Effector CD8-positive, alpha-beta T cell (primary cell): ENCODE measurements around the gene TMEM132A.
"Not testable (repeated sequence)": the region's sequence is repeated elsewhere in the genome, so short reads cannot be mapped to it uniquely, and the experiment has no call there.

Experiments
- DNase-seq: peaks from one replicate; lab custom pipeline; 2025; lab: John Stamatoyannopoulos, UW

The TMEM132A gene

DNA sequence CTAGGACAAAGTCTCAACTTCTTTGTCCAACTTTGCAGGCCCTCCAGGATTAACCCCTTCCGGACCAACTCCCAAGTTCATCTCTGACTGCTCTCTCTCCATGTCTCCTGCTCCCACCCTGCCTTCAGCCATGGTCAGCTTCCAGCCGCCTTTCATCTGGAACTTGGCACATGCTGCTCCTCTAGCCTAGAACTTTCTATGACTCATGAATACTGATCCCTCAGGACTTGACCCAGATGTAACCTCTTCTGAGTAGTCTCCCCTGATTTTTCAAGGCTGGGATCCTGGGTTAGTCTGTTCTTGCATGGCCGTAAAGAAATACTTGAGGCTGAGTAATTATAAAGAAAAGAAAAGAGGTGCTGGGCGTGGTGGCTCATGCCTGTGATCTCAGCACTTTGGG, 32.9 kb downstream of the TMEM132A start:
- DNase-seq = no peak

GRCh38 chr11:60959431-60959830, 35.2 kb downstream of the TMEM132A start:
- no peak for DNase-seq

- DNase-seq = no peak
Observed at GRCh38 chr11:60960405-60960804, 36.1 kb downstream of the TMEM132A start.

- DNase-seq = no peak
Observed at GRCh38 chr11:60964801-60965200, 40.5 kb downstream of the TMEM132A start.

DNA sequence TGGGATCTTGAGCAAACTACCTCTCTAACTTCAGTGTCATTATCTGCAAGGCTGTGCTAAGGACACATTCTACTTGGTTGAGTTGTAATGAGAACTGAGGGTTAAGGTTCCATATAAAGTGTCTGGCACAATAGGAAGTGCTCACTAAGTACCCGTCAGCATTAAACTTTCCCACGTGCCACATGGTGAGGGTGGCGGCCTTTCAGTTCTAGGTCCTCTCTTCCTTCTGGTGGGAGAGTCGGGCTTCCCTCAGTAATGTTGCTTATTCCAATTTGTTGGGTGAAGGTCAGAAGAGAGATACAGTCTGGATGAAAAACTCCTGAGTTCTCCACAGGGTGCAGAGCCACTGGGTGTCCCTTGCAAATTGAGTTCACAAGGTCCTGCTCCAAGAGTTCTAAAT, 42.6 kb downstream of the TMEM132A start:
- DNase-seq = no peak

DNA sequence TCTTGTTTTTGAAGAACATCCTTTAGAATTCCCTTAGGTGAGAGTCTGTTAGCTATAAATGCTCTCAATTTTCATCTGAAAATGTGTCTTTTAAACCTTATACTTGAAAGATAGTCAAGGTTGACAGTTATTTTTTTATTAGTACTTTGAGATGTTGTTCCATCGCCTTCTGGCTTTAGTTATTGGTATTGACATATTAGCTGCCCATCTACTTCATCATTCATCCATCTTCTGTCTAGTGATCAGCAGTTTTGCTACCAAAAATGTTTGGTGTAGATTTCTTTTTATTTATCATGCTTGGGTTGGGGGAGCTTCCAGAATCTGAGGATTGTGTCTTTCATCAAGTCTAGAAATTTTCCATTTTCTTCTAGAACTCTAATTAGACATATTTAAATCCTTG, 44.0 kb downstream of the TMEM132A start:
- no peak for DNase-seq

GRCh38 chr11:60970369-60970774, 46.1 kb downstream of the TMEM132A start:
- DNase-seq = peak; percentile 75

- no peak for DNase-seq
Observed at GRCh38 chr11:60970890-60971289, 46.6 kb downstream of the TMEM132A start.

DNA sequence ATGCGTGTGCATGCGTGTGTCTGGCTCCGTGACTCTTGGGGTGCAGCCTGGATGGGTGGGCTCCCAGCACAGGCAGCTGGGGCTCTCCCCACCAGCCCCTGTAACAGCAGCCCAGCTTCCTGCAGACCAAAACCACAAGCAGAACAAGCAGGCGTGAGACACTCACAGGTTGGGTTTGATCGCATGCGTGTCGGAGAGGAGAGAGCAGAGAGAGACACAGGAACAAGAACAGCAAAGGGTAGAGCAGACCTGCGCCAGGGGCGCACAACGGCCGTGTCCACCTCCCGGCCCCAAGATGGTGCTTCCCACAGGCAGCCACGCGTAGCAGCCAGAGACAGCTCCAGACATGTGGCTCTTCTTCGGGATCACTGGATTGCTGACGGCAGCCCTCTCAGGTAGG, 47.3 kb downstream of the TMEM132A start, which contains the start of gene CD6:
TSS of gene CD6 (plus strand) at position 161 of the 400 bp plus-strand sequence. CDS start at position 347, 186 bp downstream.
- peak; percentile 50 for DNase-seq

DNA sequence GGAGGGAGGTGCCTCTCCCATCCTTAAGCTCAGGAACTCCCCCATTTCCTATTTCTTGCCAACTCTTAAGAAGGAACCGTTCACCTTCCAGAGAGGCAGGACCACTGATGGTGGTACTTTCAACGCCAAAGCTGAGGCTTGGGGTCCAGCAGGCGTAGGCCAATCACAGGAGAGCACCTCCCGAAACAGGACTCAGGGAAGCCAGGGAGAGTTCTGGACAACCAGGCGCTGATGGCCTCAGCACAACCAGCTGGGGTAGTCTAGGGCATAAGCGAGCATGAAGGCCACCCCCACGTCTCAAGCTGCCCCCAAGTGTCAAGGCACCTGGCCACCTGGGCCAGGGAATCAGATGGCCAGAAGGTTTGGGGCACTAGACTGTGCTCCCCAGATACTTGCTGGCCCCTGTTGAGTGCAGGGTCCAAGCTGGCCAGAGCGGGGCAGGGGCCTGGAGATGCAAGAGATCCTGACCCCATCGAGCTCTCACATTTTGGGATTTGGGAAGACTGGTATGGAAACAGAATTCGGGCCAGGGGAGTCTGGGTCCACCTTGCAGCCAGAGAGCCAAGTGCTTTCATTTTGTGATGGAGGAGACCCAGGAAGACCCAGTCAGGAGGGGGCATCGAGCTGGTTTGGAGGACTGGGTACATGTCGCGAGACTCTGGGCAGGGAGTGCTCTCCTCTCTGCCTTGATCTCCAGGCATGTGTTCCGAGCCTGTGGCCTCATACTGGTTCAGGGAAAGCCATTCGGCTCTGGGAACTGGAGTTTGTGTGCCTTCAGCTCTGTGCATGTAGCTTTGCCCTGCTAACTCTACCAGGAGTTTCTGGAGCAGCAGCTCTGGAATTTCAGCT, 48.1 kb downstream of the TMEM132A start:
- DNase-seq = no peak

DNA sequence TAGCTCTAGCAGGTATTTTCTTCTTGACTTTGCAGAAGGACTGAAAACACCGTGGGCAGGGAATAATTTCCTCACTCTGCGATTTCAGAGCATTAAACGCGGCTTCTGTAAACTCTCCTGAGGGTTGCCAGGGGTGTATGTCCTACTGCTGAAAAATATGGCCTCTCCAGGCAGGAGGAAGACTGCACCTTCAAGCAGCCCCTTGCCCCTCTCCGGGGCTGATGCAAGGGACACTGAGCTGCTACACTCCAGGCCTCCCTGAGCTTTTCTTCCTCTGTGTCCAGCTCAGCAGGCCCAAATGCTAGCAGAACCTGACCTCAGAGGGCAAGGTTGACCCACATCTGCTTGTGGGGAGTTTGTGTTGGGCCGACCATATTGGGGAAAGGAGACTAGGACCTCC, 49.4 kb downstream of the TMEM132A start:
- DNase-seq = no peak

DNA sequence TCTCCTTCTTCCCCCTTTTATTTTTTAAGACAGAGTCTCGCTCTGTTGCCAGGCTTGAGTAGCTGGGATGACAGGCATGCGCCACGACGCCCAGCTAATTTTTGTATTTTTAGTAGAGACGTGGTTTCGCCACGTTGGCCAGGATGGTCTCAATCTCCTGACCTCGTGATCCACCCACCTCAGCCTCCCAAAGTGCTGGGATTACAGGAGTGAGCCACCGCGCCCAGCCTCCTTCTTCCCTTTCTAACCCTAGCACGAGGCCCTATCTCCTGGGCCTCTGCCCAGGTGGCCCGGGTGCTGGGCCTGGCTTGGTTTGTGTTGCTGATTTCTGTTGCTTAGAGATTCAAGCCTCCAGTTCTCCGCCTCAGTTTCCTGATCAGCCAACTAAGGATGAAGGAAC, 50.1 kb downstream of the TMEM132A start:
- not testable (repeated sequence) for DNase-seq

- DNase-seq = no peak
Observed at GRCh38 chr11:60974726-60975125, 50.5 kb downstream of the TMEM132A start.

DNA sequence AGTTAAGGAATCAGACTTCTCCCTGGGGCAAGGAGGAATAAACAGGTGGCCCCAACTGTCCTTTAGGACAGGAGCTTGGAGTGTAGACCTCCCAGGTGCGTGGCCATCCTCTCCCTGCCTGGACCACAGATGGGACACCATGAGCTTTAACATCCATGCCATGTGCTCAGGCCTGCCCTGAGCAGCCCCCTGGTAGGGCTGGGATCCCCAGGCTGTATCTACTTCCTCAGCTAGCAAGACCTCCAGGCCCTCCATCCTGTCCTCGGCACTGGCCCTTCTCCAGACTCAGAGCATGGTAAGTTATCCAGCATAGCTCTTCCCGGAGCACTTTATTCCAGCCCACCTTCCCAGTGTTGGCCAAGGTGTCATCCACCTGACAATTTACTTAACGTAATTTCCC, 53.0 kb downstream of the TMEM132A start:
- no peak for DNase-seq

DNA sequence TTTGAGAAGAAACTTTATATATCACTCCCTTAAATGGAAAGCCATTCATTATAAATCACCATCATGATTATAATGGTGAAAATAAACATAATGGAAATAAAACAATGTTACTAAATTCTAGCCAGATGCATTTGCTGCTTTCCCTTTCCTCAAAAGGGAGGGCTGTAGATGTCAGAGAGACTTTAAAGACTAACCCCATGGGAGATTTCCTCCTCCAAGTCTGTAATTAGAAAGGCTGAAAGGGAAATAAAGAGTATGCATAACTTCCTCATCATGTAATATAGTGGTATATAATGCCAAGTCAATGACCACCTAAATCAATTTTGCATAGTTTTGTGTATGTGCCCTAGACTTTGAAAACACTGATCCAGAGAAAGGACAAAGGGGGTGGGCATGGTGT, 53.6 kb downstream of the TMEM132A start:
- DNase-seq = no peak

GRCh38 chr11:60978546-60979380, 54.5 kb downstream of the TMEM132A start:
- DNase-seq = no peak

DNA sequence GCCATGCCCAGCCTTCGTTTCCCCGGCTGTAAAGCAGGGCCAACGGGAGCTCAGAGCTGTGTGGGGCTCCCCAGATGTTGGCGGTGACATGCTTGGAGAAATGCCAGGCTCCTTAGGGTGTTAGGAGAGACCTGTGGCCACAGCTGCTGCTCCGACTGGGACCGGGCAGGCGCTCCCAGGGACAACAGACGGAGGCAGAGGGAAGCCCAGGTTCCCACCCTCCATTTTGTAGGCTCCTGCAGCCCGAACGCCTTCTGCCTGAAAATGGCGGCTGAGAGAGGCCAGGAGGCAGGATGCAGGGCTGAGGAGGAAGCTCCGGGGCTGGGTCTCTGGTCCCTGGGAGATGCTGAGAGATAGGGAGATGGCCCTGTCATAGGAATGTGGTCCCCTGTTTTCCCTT, 57.3 kb downstream of the TMEM132A start:
- DNase-seq = no peak

DNA sequence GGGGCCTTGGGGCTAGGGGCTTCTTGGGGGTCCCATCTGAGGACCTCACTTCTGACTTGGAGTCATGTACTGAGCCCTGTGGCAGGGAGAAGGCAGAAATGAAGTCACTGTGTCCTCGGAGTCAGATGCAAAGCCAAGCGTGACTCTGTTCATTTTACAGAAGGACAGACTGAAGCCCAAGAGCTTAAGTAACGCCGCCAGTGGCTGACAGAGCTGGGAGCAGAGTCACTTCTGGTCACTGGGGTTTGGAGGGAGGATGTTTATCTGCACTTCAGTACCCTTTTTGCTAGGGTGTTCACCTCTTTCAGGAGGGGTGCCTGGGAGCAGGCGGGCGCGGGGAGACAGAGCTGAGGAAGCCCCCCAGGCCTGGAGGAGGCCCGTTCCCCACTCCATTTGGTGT, 57.9 kb downstream of the TMEM132A start:
- no peak for DNase-seq

- no peak for DNase-seq
Observed at GRCh38 chr11:60984149-60984548, 59.9 kb downstream of the TMEM132A start.

GRCh38 chr11:60984636-60985035, 60.4 kb downstream of the TMEM132A start:
- DNase-seq = no peak

- no peak for DNase-seq
Observed at GRCh38 chr11:60985501-60985900, 61.2 kb downstream of the TMEM132A start.

DNA sequence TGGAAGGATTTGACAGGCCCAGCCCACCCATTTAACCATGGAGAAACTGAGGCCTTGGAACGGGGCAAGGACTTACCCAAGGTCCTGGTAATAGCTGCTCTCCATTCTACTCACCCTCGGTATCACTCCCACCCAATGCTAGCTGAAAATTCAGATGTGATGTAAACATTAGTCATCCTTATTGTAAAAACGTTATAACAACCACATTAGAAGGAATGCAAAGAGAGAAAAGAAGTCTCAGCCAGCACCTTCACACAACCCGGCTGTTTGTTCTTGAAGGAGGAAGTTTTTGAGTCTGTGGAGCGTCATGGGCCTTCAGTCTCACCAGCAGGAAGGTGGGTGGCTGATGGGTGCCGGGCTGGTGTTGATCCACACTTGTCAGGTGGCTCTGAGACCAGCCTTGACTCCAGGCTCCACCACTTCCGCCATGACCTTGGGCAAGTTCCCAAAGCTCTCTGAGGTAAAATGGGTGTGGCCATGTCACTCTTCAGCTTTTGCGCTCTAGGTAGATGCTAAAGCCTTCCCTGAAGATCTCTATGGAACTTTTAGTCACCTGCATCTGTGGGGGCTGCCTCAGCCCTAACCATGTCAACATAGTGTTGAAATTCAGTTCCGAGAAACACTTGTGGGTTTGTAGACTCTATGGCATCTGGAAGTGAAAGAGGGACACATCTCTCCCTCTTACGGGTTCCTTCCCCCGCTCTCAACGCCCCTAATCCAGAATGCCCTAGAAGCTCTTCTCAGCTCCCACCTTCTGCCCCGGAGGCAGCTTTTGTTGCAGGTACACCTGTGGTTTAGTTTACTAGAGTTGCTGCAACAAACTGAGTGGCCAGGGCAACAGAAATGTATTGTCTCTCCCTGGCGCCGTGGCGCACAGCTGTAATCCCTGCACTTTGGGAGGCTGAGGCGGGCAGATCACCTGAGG, 62.0 kb downstream of the TMEM132A start:
- DNase-seq = peak; percentile 79
